Ovary (tissue), 9 donors: ENCODE results near the gene CDH23. TPM values are rescaled to one million over a fixed set of nuclear protein-coding genes. Genes with fewer than 3 reads are reported as not detected.

Experiments used
- DNase-seq, 5 donors: peaks; one replicate each; pipeline ENCODE4 v3.0.0-alpha.2; 2019 to 2020
- H3K27ac ChIP-seq, 2 donors: fragments of 200-600 bp; one replicate each; pipeline versions ENCODE4 v1.5.1 to v1.8.0; 2019 to 2022
- H3K27me3 ChIP-seq: fragments of 200-600 bp; one replicate; pipeline ENCODE4 v1.8.0; 2022
- H3K36me3 ChIP-seq: fragments of 200-600 bp; sonication (generic); one replicate; pipeline ENCODE4 v1.5.1; 2019
- H3K4me1 ChIP-seq: one replicate; pipeline ENCODE4 v1.8.1; 2013; ENCODE audit warnings: mild to moderate bottlenecking, moderate library complexity; ENCODE audit not compliant: insufficient read depth
- H3K4me3 ChIP-seq: fragments of 200-600 bp; sonication (generic); one replicate; pipeline ENCODE4 v1.5.1; 2017
- H3K9me3 ChIP-seq, 2 donors: fragments of 200-600 bp in 1 of 2; sonication (generic) in 1 of 2; one replicate each; pipeline versions ENCODE4 v1.5.1 to v1.8.1; 2013 to 2019; ENCODE audit warnings: mild to moderate bottlenecking in 1 of 2, moderate library complexity in 1 of 2
- EP300 ChIP-seq: sonication (generic); formaldehyde crosslinking; IDR thresholded peaks from one replicate; pipeline ENCODE4 v1.6.1; 2017; ENCODE audit warnings: antibody characterized with exemption
- POLR2A ChIP-seq: fragments of 450-650 bp; IDR thresholded peaks from one replicate; pipeline ENCODE4 v1.6.1; 2017; ENCODE audit warnings: antibody characterized with exemption, mild to moderate bottlenecking, moderate library complexity
- WGBS, 3 donors: extraction: QIAGEN DNeasy Blood & Tissue Kit in 1 of 3; methylation state at CpG; one replicate each; pipeline versions ENCODE4 v1.1.5 to v1.1.7; 2013 to 2017; 5-methylcytosine and 5-hydroxymethylcytosine counted together
- intact Hi-C, 4 donors: fragments of 100-400 bp; cut with DNase I; formaldehyde crosslinking; loops; one replicate each; pipeline versions ENCODE4 v1.11.0 to v1.15.1; 2022 to 2023
- polyA plus RNA-seq, 2 donors: library from polyadenylated mRNA; stranded (reverse); fragments of 200-250 nt in 1 of 2; fragments of 350-450 nt in 1 of 2; fragmentation: Illumina TruSeq in 1 of 2; extraction: RNeasy Lipid Tissue Mini Kit (QIAGEN cat#74804) in 1 of 2; gene quantifications; one replicate each; pipeline ENCODE4 v1.2.3, GENCODE V29; 2013 to 2014
- total RNA-seq, 7 donors: library from RNA; depleted of rRNA in 2 of 7; stranded (reverse); fragments of >200 nt in 2 of 7; fragmentation: NEBNext Ultra II Directional in 3 of 7; extraction: Animal tissue kit (Norgen Biotek cat#: 25700) in 3 of 7; gene quantifications; one replicate each; pipeline versions ENCODE4 v1.1.0 to v1.2.4, GENCODE V29; 2016 to 2023
- TF ChIP-seq, protein P1 (sequence below), 3 donors: fragments of 450-650 bp in 2 of 3; fragments of 200-600 bp in 1 of 3; IDR thresholded peaks; one replicate each; pipeline versions ENCODE4 v1.5.1 to v1.8.0; 2016 to 2022; ENCODE audit warnings: antibody characterized with exemption in 3 of 3, mild to moderate bottlenecking in 1 of 3
- donor health status: DM: no; HTN: no; CAD: no; lungs with moderate emphysema.
- donor health status: DM: no; HTN: no; CAD: no.
- donor health status: Bipolar disorder and iron deficiency.
- donor health status: DM: yes; HTN: yes; CAD: no.
- donor health status: DM: no; HTN: no; CAD: no.
- donor health status: DM: yes; HTN: yes; CAD: no.

The CDH23 gene
- total and polyA plus RNA-seq, 9 donors = 7.5 to 108 (median 39.1) TPM

DNA sequence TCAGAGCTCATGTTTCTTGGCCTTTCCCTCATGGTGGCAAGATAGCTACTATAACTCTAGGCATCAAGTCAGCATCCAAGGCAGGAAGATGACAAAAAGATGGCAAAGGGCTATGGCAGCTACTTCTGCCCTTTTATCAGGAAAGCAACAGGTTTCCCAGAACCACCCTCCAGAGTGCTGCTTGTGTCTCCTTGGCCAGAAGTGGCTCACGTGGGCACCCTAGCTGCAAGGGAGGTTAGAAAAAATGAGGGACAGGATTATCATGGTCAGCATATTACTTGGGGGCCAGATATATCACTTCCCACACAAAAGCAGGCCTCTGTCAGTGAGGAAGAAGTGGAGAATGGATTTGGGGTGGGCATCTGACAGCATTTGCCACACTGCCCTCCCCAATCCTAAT lies 347.1 kb downstream of the CDH23 start:
- Histone ChIP-seq H3K36me3 (no peaks in the 10 kb centered on the region), H3K4me1 (peaks cover 31% of the 10 kb centered on the region), H3K27ac (no peak overlapping the region), H3K27me3 (no peaks in the 10 kb centered on the region), H3K4me3 (no peak overlapping the region), H3K9me3 (no peaks in the 10 kb centered on the region)
- intact Hi-C loops = no loop called here
- WGBS, 3 donors = 92 to 100% (median 94%) methylated on average over 1 of the region's 1 CpG
- TF ChIP-seq EP300 (no peak), POLR2A (no peak)
- TF ChIP-seq, protein P1, sequence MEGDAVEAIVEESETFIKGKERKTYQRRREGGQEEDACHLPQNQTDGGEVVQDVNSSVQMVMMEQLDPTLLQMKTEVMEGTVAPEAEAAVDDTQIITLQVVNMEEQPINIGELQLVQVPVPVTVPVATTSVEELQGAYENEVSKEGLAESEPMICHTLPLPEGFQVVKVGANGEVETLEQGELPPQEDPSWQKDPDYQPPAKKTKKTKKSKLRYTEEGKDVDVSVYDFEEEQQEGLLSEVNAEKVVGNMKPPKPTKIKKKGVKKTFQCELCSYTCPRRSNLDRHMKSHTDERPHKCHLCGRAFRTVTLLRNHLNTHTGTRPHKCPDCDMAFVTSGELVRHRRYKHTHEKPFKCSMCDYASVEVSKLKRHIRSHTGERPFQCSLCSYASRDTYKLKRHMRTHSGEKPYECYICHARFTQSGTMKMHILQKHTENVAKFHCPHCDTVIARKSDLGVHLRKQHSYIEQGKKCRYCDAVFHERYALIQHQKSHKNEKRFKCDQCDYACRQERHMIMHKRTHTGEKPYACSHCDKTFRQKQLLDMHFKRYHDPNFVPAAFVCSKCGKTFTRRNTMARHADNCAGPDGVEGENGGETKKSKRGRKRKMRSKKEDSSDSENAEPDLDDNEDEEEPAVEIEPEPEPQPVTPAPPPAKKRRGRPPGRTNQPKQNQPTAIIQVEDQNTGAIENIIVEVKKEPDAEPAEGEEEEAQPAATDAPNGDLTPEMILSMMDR (IDR thresholded peaks at IDR 0.05) = no peak
- DNase-seq = no peak

DNA sequence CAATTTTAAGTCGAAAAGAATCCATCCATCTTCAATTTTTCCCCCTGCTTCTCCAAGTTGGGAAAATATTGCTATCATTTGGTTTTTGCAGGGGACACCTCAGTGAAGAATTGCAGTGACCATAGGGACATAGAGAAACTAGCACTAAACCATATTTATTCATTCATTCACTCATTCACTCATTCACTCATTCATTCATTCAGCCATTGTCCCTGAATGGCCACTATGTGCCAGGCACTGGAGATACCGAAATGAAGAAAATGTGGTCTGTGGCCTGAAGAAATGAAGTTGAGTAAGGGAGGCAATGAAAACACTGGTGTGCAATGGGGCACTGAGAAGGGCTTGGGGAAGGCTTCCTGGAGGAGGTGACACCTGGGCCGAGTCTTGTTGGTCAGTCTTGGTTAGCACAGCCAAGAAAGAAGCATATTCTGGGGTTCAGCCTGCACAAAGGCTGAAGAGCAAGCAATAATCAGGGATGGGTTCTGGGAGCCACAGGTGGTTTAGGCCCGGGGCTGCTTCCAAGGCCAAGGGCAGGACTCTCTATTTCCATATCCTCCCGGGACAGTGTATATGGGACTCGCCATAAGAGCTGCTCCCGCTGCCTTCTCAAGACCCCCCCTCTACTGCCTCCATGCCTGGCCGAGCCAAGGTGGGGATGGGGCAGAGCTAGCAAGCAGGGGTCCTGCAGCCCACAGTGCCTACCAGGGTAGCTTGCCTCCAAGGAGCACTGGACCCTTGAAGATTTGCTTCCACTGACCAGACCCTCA lies 348.4 kb downstream of the CDH23 start:
- WGBS, 3 donors = 82 to 93% (median 90%) methylated on average over 8 of the region's 8 CpGs
- H3K27me3 ChIP-seq = no peaks in the 10 kb centered on the region
- no peaks in the 10 kb centered on the region for H3K36me3 ChIP-seq
- no peaks in the 10 kb centered on the region for H3K9me3 ChIP-seq
- no peak overlapping the region for H3K27ac ChIP-seq
- no peak for DNase-seq
- TF ChIP-seq POLR2A (no peak), EP300 (no peak)
- TF ChIP-seq, protein P1 (IDR thresholded peaks at IDR 0.05) = no peak
- intact Hi-C loops = no loop called here
- peaks cover 31% of the 10 kb centered on the region for H3K4me1 ChIP-seq
- no peak overlapping the region for H3K4me3 ChIP-seq

DNA sequence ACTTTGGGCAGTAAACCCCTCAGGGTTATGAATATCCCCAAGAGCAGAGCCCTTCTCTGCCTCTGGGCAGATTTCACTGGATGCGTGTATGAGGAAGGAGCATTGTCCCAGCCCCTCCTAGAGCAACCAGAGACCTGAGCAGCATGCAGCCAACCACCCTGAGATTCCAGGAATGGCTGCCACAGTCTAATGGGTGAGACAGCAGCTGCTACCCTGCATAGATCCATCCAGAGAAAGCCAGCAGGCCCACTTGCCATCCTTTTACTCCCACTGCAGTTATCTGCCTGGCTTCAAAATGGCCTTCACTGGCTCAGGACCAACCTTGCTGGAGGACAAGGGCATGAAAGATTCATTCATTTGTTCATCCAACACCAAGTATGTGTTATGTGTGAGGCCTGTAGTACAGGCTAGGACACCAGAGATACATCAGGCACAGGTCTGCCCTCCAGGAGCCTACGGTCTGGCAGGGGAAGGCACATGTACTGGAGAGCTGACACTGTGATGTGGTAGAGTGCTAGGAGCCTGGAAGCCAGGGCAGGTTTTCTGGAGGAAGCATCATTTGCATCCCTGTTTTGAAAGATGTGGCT lies 349.0 kb downstream of the CDH23 start:
- no peaks in the 10 kb centered on the region for H3K27me3 ChIP-seq
- no peak overlapping the region for H3K4me3 ChIP-seq
- H3K27ac ChIP-seq = no peak overlapping the region
- H3K36me3 ChIP-seq = no peaks in the 10 kb centered on the region
- DNase-seq = no peak
- TF ChIP-seq EP300 (no peak), POLR2A (no peak)
- TF ChIP-seq, protein P1 (IDR thresholded peaks at IDR 0.05) = no peak
- 91 to 97% (median 96%) methylated on average over 2 of the region's 2 CpGs for WGBS, 3 donors
- H3K9me3 ChIP-seq = no peaks in the 10 kb centered on the region
- peaks cover 28% of the 10 kb centered on the region for H3K4me1 ChIP-seq
- intact Hi-C loops = no loop called here

DNA sequence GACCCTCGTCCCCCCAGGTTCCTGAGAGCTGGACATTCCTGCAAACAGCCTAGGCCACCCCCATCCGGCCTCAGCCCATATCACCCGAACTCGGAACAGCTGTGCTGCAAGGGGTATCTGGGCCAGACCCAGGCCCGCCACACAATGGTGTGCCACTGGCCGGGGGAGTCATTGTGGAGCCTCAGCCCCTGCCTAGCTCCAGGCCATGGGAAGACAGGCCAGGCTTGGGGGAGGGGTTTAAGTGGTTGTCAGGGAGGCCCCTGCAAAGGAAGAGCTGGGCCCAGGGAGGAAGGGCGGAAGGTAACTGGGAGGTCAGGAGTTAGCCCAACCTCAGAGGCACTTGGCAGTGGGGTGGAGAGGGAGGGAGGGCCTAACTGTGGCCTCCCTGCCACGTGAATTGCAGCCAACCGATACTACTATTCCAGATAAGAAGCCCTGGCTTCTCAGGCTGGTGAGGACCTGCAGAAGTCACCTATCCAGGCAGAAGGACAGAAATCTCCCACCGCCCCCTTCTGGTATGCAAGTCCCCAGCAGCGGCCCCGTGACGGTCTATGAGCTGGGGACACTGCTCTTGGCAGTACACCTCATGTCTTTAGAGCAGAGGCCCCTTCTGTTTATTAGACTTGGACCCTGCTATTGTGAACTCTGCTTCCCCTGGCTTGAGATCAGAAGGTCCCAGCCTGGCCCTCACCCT lies 349.8 kb downstream of the CDH23 start:
- DNase-seq = peak in 1 of 5 donors; percentile 49
- Histone ChIP-seq H3K9me3 (no peaks in the 10 kb centered on the region), H3K4me3 (no peak overlapping the region), H3K27me3 (no peaks in the 10 kb centered on the region), H3K36me3 (no peaks in the 10 kb centered on the region), H3K27ac (no peak overlapping the region), H3K4me1 (peaks cover 28% of the 10 kb centered on the region)
- 64 to 68% (median 66%) methylated on average over 13 of the region's 13 CpGs for WGBS, 3 donors
- intact Hi-C loops = no loop called here
- TF ChIP-seq, protein P1 (IDR thresholded peaks at IDR 0.05) = no peak
